ENCODE results near the gene OGN. TPM values are rescaled to one million over a fixed set of nuclear protein-coding genes. Genes with fewer than 3 reads are reported as not detected.

Gene OGN, protein sequence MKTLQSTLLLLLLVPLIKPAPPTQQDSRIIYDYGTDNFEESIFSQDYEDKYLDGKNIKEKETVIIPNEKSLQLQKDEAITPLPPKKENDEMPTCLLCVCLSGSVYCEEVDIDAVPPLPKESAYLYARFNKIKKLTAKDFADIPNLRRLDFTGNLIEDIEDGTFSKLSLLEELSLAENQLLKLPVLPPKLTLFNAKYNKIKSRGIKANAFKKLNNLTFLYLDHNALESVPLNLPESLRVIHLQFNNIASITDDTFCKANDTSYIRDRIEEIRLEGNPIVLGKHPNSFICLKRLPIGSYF
- not detected in 2 replicates for total RNA-seq (2021)
- long read RNA-seq = 0 reads

DNA sequence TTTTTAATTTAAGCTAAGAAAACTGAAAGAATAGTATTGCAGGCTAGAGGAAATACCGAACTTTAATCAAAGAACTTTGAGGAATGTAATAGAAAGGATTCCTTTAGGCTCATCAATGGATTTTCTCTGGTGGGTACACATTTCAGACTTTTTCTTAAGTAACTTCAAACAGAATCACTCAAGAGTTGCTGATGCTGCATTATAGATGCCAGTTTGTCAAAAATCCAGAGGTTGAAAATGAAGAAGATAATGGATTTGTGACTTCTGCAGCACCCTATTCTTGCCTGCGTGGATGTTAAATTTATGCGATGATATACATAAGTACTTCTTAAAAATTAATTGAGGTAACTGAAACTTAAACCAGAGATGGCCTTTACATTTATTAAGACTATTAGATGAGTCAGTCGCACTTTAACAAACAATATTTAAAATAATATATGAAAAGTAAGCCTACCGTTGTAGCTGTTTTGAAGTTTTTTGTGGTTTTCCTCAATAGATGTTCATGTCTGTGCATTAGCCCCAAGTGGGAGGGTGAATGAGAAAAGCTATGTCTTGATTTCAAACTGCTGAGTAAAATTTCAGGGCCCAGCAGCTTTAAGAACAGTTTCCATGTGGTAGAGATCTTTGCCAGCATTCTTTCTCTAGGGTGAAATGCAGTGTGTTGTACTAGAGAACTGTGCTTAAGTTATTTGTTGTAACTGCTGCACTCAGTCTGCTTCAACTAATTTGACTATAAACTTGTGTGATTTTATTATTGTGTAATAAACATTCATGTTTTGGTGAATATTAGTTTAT lies at the start of gene OGN:
Gene OGN, minus strand, starts transcription at position 537 of the 795 bp plus-strand sequence. CDS start 1,171 bp downstream, outside the sequence.
- no peaks in the 10 kb centered on the region for H4K20me1 ChIP-seq (ENCODE audit: control insufficient read depth, insufficient read depth, insufficient read length)
- H3K79me2 ChIP-seq (ENCODE audit: insufficient read depth, low read length) = no peaks in the 10 kb centered on the region
- Mint-ChIP-seq H3K36me3 (ENCODE audit: insufficient read depth in 1 of 3, low read depth in 3 of 3) (no peaks in the 10 kb centered on the region), H3K27ac (no peak within 1 kb of the TSS), H3K4me1 (0 out of 4 replicates have a peak, but pooled peaks cover 0 to 3% of the 10 kb centered on the region in 2 experiments), H3K27me3 (ENCODE audit: low read depth) (no peaks in the 10 kb centered on the region), H3K9me3 (no peaks in the 10 kb centered on the region), H3K4me3 (no peak within 1 kb of the TSS)
- DNase-seq = no peak
- TF ChIP-seq, protein P1, sequence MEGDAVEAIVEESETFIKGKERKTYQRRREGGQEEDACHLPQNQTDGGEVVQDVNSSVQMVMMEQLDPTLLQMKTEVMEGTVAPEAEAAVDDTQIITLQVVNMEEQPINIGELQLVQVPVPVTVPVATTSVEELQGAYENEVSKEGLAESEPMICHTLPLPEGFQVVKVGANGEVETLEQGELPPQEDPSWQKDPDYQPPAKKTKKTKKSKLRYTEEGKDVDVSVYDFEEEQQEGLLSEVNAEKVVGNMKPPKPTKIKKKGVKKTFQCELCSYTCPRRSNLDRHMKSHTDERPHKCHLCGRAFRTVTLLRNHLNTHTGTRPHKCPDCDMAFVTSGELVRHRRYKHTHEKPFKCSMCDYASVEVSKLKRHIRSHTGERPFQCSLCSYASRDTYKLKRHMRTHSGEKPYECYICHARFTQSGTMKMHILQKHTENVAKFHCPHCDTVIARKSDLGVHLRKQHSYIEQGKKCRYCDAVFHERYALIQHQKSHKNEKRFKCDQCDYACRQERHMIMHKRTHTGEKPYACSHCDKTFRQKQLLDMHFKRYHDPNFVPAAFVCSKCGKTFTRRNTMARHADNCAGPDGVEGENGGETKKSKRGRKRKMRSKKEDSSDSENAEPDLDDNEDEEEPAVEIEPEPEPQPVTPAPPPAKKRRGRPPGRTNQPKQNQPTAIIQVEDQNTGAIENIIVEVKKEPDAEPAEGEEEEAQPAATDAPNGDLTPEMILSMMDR (conservative IDR thresholded peaks at IDR 0.05) = no peak
- no peak within 1 kb of the TSS for H3K27ac ChIP-seq (ENCODE audit: insufficient read length, low read depth, low read length)
- WGBS (ENCODE audit: extremely low coverage, insufficient read length, low lambda C conversion rate) = no CpG with 5 or more reads among the region's 5 CpGs
- no peak within 1 kb of the TSS for H4K8ac ChIP-seq (replicated peaks; ENCODE audit: insufficient read length, low read depth, low read length)
- H2BK20ac ChIP-seq (ENCODE audit: low read depth, low read length, poor library complexity, severe bottlenecking) = no peak within 1 kb of the TSS
- no peak within 1 kb of the TSS for H3T11ph ChIP-seq (ENCODE audit: low read length)
- H3K23me2 ChIP-seq (ENCODE audit: insufficient read length, low read depth, low read length, poor library complexity, severe bottlenecking) = no peaks in the 10 kb centered on the region
- H3K9ac ChIP-seq (ENCODE audit: extremely low read depth, insufficient read length, low read length) = no peak within 1 kb of the TSS
- no peak within 1 kb of the TSS for H2BK120ac ChIP-seq (ENCODE audit: low read depth, low read length, poor library complexity, severe bottlenecking)
- no peaks in the 10 kb centered on the region for H3K4me1 ChIP-seq (ENCODE audit: insufficient read depth, low read length)
- H2AK5ac ChIP-seq (ENCODE audit: insufficient read length, low read length) = no peak within 1 kb of the TSS
- no peak within 1 kb of the TSS for H3K56ac ChIP-seq (ENCODE audit: insufficient read length, low read depth, low read length)
- H3K79me1 ChIP-seq (ENCODE audit: insufficient read depth, low read depth, low read length, poor library complexity, severe bottlenecking) = no peaks in the 10 kb centered on the region
- no peak within 1 kb of the TSS for H3K4me2 ChIP-seq (ENCODE audit: insufficient read depth, insufficient read length, low read length)
- H4K91ac ChIP-seq (ENCODE audit: insufficient read length, low read depth, low read length) = no peak within 1 kb of the TSS
- H2BK12ac ChIP-seq (ENCODE audit: insufficient read length, low read depth, low read length) = no peak within 1 kb of the TSS
- no peaks in the 10 kb centered on the region for H3K9me3 ChIP-seq (ENCODE audit: control insufficient read depth, low read depth, low read length)
- no peak within 1 kb of the TSS for H2BK5ac ChIP-seq (ENCODE audit: insufficient read length, low read length)
- H3K18ac ChIP-seq (ENCODE audit: insufficient read length, low read depth, low read length) = no peak within 1 kb of the TSS
- no peak within 1 kb of the TSS for H4K5ac ChIP-seq (ENCODE audit: insufficient read length, low read depth, low read length)
- H2BK15ac ChIP-seq (ENCODE audit: low read depth, low read length) = no peak within 1 kb of the TSS
- no peaks in the 10 kb centered on the region for H3K27me3 ChIP-seq (ENCODE audit: insufficient read depth, low read length)
- no peak within 1 kb of the TSS for H3K4ac ChIP-seq (ENCODE audit: low read depth, low read length)
- no peak within 1 kb of the TSS for H2AFZ ChIP-seq (ENCODE audit: low read length)
- no peak within 1 kb of the TSS for H3K14ac ChIP-seq (ENCODE audit: insufficient read depth, low read length)
- H3K23ac ChIP-seq (ENCODE audit: insufficient read length, low read depth, low read length) = no peak within 1 kb of the TSS

All from H9 (cell line).